Upper lobe of left lung (tissue), 6 donors: ENCODE data around the gene PDE9A. TPM values are rescaled to one million over a fixed set of nuclear protein-coding genes. Genes with fewer than 3 reads are reported as not detected.
A peak's percentile ranks its signal among the peaks of the same experiment; 100 is the strongest.

ENCODE experiments used
- ATAC-seq, 2 donors: fragments of 200-7000 bp; cut with Tn5 transposase; one replicate each; pipeline ENCODE4 v1.9.1; 2022; ENCODE audit warnings: mild to moderate bottlenecking in 2 of 2, moderate library complexity in 2 of 2; ENCODE audit not compliant: low FRiP score in 2 of 2
- DNase-seq, 2 donors: peaks; one replicate each; pipeline ENCODE4 v3.0.0-alpha.2; 2019 to 2020
- H3K27ac ChIP-seq, 4 donors: fragments of 200-600 bp; sonication (generic); one replicate each; pipeline ENCODE4 v1.5.1; 2016 to 2019
- H3K27me3 ChIP-seq, 4 donors: fragments of 200-600 bp; sonication (generic); one replicate each; pipeline ENCODE4 v1.5.1; 2017 to 2019
- H3K36me3 ChIP-seq, 4 donors: fragments of 200-600 bp; sonication (generic); one replicate each; pipeline ENCODE4 v1.5.1; 2016 to 2019
- H3K4me1 ChIP-seq, 4 donors: fragments of 200-600 bp; sonication (generic); one replicate each; pipeline ENCODE4 v1.5.1; 2018 to 2019
- H3K4me3 ChIP-seq, 4 donors: fragments of 200-600 bp; sonication (generic); one replicate each; pipeline ENCODE4 v1.5.1; 2017 to 2019; ENCODE audit warnings: mild to moderate bottlenecking in 2 of 4, moderate library complexity in 1 of 4
- H3K9me3 ChIP-seq, 4 donors: fragments of 200-600 bp; sonication (generic); one replicate each; pipeline ENCODE4 v1.5.1; 2018 to 2019
- CTCF ChIP-seq, 6 experiments: fragments of 450-650 bp in 4 of 6; fragments of 200-600 bp in 2 of 6; sonication (generic) in 2 of 6; IDR thresholded peaks; one replicate each; pipeline ENCODE4 v1.5.1; 2016 to 2019; ENCODE audit warnings: antibody characterized with exemption in 6 of 6
- EP300 ChIP-seq, 4 donors: sonication (generic); formaldehyde crosslinking; IDR thresholded peaks; one replicate each; pipeline ENCODE4 v1.5.1; 2017; ENCODE audit warnings: antibody characterized with exemption in 4 of 4, control low read depth in 2 of 4
- POLR2A ChIP-seq, 4 donors: fragments of 450-650 bp; IDR thresholded peaks; one replicate each; pipeline ENCODE4 v1.5.1; 2016 to 2017; ENCODE audit warnings: antibody characterized with exemption in 4 of 4, mild to moderate bottlenecking in 2 of 4
- POLR2AphosphoS5 ChIP-seq, 2 donors: sonication (generic); formaldehyde crosslinking; IDR thresholded peaks; one replicate each; pipeline ENCODE4 v1.5.1; 2017; ENCODE audit warnings: antibody characterized with exemption in 2 of 2
- WGBS, 2 donors: methylation state at CpG; one replicate each; pipeline ENCODE4 v1.1.5; 2017 to 2018; 5-methylcytosine and 5-hydroxymethylcytosine counted together
- total RNA-seq, 6 donors: library from RNA; depleted of rRNA in 4 of 6; stranded (reverse); fragments of >200 nt in 4 of 6; gene quantifications; one replicate each; pipeline versions ENCODE4 v1.1.0 to v1.2.1, GENCODE V29; 2016 to 2021
- donor health status: DM: no; HTN: no; CAD: no; lungs with moderate emphysema.
- donor health status: DM: no; HTN: yes; CAD: no; lungs with severe emphysema.

The PDE9A gene
- total RNA-seq, 6 donors from 2014 or later, result 4.0 to 12.4 (median 6.6) TPM

GRCh38 chr21:42691901-42692559 lies 38.6 kb downstream of the PDE9A start:
- ATAC-seq, result no peak
- 91 to 94% methylated on average over 16 to 19 of the region's 19 CpGs for WGBS, 2 donors
- peaks cover 0 to 3% (median 0%) of the 10 kb centered on the region in 4 donors for H3K4me1 ChIP-seq
- no peaks in the 10 kb centered on the region for H3K27me3 ChIP-seq
- H3K27ac ChIP-seq, result no peak overlapping the region
- no peaks in the 10 kb centered on the region for H3K36me3 ChIP-seq
- no peak overlapping the region for H3K4me3 ChIP-seq
- H3K9me3 ChIP-seq, result no peaks in the 10 kb centered on the region
- no peak for TF ChIP-seq POLR2AphosphoS5 (IDR thresholded peaks at IDR 0.05)
- TF ChIP-seq CTCF (IDR thresholded peaks at IDR 0.05), result no peak
- no peak for TF ChIP-seq POLR2A (IDR thresholded peaks at IDR 0.05)
- TF ChIP-seq EP300 (IDR thresholded peaks at IDR 0.05), result no peak
- no peak for DNase-seq

GRCh38 chr21:42692688-42693087 lies 39.3 kb downstream of the PDE9A start:
- H3K9me3 ChIP-seq, result no peaks in the 10 kb centered on the region
- 96 to 97% methylated on average over 23 to 24 of the region's 24 CpGs for WGBS, 2 donors
- DNase-seq, result peak in 1 of 2 donors; percentile 69
- H3K27me3 ChIP-seq, result no peaks in the 10 kb centered on the region
- ATAC-seq, result no peak
- H3K4me3 ChIP-seq, result no peak overlapping the region
- H3K4me1 ChIP-seq, result peaks cover 0 to 3% (median 0%) of the 10 kb centered on the region in 4 donors
- TF ChIP-seq POLR2A (IDR thresholded peaks at IDR 0.05) (no peak), POLR2AphosphoS5 (IDR thresholded peaks at IDR 0.05) (no peak), CTCF (IDR thresholded peaks at IDR 0.05) (no peak), EP300 (IDR thresholded peaks at IDR 0.05) (no peak)
- no peak overlapping the region for H3K27ac ChIP-seq
- H3K36me3 ChIP-seq, result no peaks in the 10 kb centered on the region

DNA sequence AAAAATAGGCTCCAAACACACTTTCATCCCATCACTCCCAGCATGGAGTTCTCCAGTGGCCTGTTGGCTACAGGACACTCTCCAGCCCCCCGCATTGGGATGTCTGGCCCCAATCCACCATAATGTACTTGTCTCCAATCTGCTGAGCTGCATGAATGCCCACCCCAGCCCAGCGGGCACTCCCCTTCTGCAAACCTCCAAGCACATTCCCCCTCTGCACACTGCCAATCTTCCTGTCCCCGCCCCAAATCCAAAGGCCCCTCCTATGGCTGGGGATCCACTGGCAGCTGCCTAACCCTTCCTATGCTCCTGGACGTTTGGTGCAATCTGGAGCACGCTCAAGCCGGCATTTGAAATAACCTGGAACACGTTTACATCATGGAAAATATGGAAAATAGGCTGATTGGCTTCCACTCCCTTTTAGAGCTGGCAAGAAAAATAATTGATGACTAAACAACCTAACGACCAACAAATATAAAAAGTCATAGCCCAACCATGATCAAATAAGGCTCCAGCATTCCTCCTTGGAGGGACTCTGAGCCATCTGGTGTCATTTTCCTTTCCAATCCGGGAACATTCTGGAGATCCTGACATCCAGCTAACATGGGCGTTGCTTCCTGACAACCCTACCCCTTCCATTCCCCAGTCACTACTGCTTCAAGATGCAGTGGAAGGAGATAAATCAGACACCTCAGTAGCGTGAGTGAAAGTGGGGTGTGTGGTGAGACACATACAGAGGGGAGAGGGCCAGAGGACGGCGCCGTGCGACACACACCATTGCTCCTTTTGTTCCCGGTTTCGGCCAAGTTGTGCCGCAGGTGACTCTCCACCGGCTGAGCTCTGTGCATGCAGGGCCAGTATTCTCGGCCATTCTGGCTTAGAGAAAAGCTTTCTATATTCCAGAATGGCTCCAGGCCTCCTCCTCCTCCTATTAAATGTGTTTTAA lies 41.6 kb downstream of the PDE9A start:
- peaks cover 0 to 3% (median 0%) of the 10 kb centered on the region in 4 donors for H3K4me1 ChIP-seq
- DNase-seq, result no peak
- no peak overlapping the region for H3K4me3 ChIP-seq
- H3K27me3 ChIP-seq, result no peaks in the 10 kb centered on the region
- 90 to 91% methylated on average over 20 of the region's 20 CpGs for WGBS, 2 donors
- H3K9me3 ChIP-seq, result no peaks in the 10 kb centered on the region
- no peak for TF ChIP-seq POLR2A (IDR thresholded peaks at IDR 0.05)
- TF ChIP-seq POLR2AphosphoS5 (IDR thresholded peaks at IDR 0.05), result no peak
- no peak for TF ChIP-seq EP300 (IDR thresholded peaks at IDR 0.05)
- no peak for TF ChIP-seq CTCF (IDR thresholded peaks at IDR 0.05)
- no peak overlapping the region for H3K27ac ChIP-seq
- peak in 1 of 2 donors; percentile 43 for ATAC-seq
- no peaks in the 10 kb centered on the region for H3K36me3 ChIP-seq

GRCh38 chr21:42695697-42696380 lies 42.4 kb downstream of the PDE9A start:
- WGBS, 2 donors, result 88 to 91% methylated on average over 9 of the region's 9 CpGs
- ATAC-seq, result peak in 1 of 2 donors; percentile 69
- TF ChIP-seq EP300 (IDR thresholded peaks at IDR 0.05) (no peak), CTCF (IDR thresholded peaks at IDR 0.05) (no peak), POLR2A (IDR thresholded peaks at IDR 0.05) (no peak), POLR2AphosphoS5 (IDR thresholded peaks at IDR 0.05) (no peak)
- Histone ChIP-seq H3K4me3 (no peak overlapping the region), H3K4me1 (peaks cover 0 to 3% (median 0%) of the 10 kb centered on the region in 4 donors), H3K36me3 (no peaks in the 10 kb centered on the region), H3K27me3 (no peaks in the 10 kb centered on the region), H3K27ac (no peak overlapping the region), H3K9me3 (no peaks in the 10 kb centered on the region)
- no peak for DNase-seq
